HG03378 (cell line): ENCODE results near the gene CCDC7.
"Not testable (repeated sequence)": the region's sequence is repeated elsewhere in the genome, so short reads cannot be mapped to it uniquely, and the experiment has no call there.

Experiments
- ATAC-seq: cut with Tn5 transposase; IDR thresholded peaks from one replicate; pipeline ENCODE4 v1.9.1; 2021; ENCODE audit warnings: mild to moderate bottlenecking, moderate library complexity; ENCODE audit not compliant: unreplicated experiment

Gene CCDC7

GRCh38 chr10:32865170-32865569 lies 419.2 kb downstream of the CCDC7 start:
- ATAC-seq: no peak

GRCh38 chr10:32877915-32878314 lies 432.0 kb downstream of the CCDC7 start:
- no peak for ATAC-seq

- ATAC-seq: no peak
Measured at GRCh38 chr10:32878646-32879045, 432.7 kb downstream of the CCDC7 start.

GRCh38 chr10:32882076-32882475 lies 436.1 kb downstream of the CCDC7 start:
- ATAC-seq: no peak

- ATAC-seq: no peak
Measured at GRCh38 chr10:32887481-32887880, 441.5 kb downstream of the CCDC7 start.

- ATAC-seq: no peak
Measured at GRCh38 chr10:32888161-32888927, 442.4 kb downstream of the CCDC7 start.

GRCh38 chr10:32889631-32890212 lies 443.8 kb downstream of the CCDC7 start:
- ATAC-seq: no peak

GRCh38 chr10:32890444-32890843 lies 444.5 kb downstream of the CCDC7 start:
- no peak for ATAC-seq

- no peak for ATAC-seq
Measured at GRCh38 chr10:32891261-32891660, 445.3 kb downstream of the CCDC7 start.

- no peak for ATAC-seq
Measured at GRCh38 chr10:32893434-32893833, 447.5 kb downstream of the CCDC7 start.

GRCh38 chr10:32893916-32894664 lies 448.1 kb downstream of the CCDC7 start:
- ATAC-seq: no peak

GRCh38 chr10:32895200-32895968 lies 449.4 kb downstream of the CCDC7 start:
- ATAC-seq: not testable (repeated sequence)

- no peak for ATAC-seq
Measured at GRCh38 chr10:32901815-32902214, 455.9 kb downstream of the CCDC7 start.

GRCh38 chr10:32905466-32905865 lies 459.5 kb downstream of the CCDC7 start:
- no peak for ATAC-seq

GRCh38 chr10:32906595-32906994 lies 460.7 kb downstream of the CCDC7 start:
- ATAC-seq: no peak

- ATAC-seq: no peak
Measured at GRCh38 chr10:32909456-32909855, 463.5 kb downstream of the CCDC7 start.

GRCh38 chr10:32909970-32910369 lies 464.0 kb downstream of the CCDC7 start:
- ATAC-seq: not testable (repeated sequence)

- ATAC-seq: no peak
Measured at GRCh38 chr10:32911285-32912016, 465.5 kb downstream of the CCDC7 start.

GRCh38 chr10:32917817-32918216 lies 471.9 kb downstream of the CCDC7 start:
- ATAC-seq: not testable (repeated sequence)

- no peak for ATAC-seq
Measured at GRCh38 chr10:32922170-32922569, 476.2 kb downstream of the CCDC7 start.
